Measurements from ENCODE around the gene RBM43. TPM values are rescaled to one million over a fixed set of nuclear protein-coding genes. Genes with fewer than 3 reads are reported as not detected.

Gene RBM43
- total RNA-seq, 2 experiments from 2014 or later: 0.25 to 0.91 TPM

- H2AFZ ChIP-seq (ENCODE audit: low read length): no peak overlapping the region
- H3K79me2 ChIP-seq (ENCODE audit: insufficient read depth, low read depth, low read length): peaks cover 5% of the 10 kb centered on the region; the same call in 1 of the 2 replicates
- ChIA-PET POLR2A (no interaction called here), CTCF (ENCODE audit: unreplicated experiment) (no interaction called here)
- BruUV-seq (replicated peaks): no TSS peak
- intact Hi-C loops (cut with micrococcal nuclease; ENCODE audit: unreplicated experiment): no loop called here
- H4K20me1 ChIP-seq (ENCODE audit: insufficient read depth, low read length): no peaks in the 10 kb centered on the region
- no peaks in the 10 kb centered on the region for H3K36me3 ChIP-seq (ENCODE audit: insufficient read depth, low read length)
- no peak for DNase-seq (ENCODE audit: low spot score)
- no peak for TF ChIP-seq CTCF (conservative IDR thresholded peaks at IDR 0.05; ENCODE audit: low read length)
- TF ChIP-seq EZH2phosphoT487 (IDR thresholded peaks at IDR 0.05; ENCODE audit: borderline replicate concordance, low read depth, low read length): no peak
- H3K27ac ChIP-seq (ENCODE audit: low read depth, low read length, poor library complexity, severe bottlenecking): no peak overlapping the region
- no peak overlapping the region for H3K4me2 ChIP-seq (ENCODE audit: low read length)
- H3K4me3 ChIP-seq (ENCODE audit: low read depth, low read length, poor library complexity, severe bottlenecking): no peak overlapping the region
- peaks cover 19% of the 10 kb centered on the region for H3K4me1 ChIP-seq (ENCODE audit: insufficient read depth, low read length, poor library complexity, severe bottlenecking)
- H3K9me2 ChIP-seq (ENCODE audit: insufficient read depth, low read length): no peaks in the 10 kb centered on the region
- H3K9me3 ChIP-seq (ENCODE audit: low read length): no peaks in the 10 kb centered on the region
These were observed 30.9 kb upstream of the RBM43 start for GRCh38 chr2:151292546-151292945.

- no peaks in the 10 kb centered on the region for H4K20me1 ChIP-seq (ENCODE audit: insufficient read depth, low read length)
- TF ChIP-seq CTCF (conservative IDR thresholded peaks at IDR 0.05; ENCODE audit: low read length): no peak
- TF ChIP-seq EZH2phosphoT487 (IDR thresholded peaks at IDR 0.05; ENCODE audit: borderline replicate concordance, low read depth, low read length): no peak
- no TSS peak for BruUV-seq (replicated peaks)
- H3K4me1 ChIP-seq (ENCODE audit: insufficient read depth, low read length, poor library complexity, severe bottlenecking): peaks cover 19% of the 10 kb centered on the region
- no peak overlapping the region for H3K27ac ChIP-seq (ENCODE audit: low read depth, low read length, poor library complexity, severe bottlenecking)
- CTCF ChIA-PET (ENCODE audit: unreplicated experiment): no interaction called here
- no peak for DNase-seq (ENCODE audit: low spot score)
- POLR2A ChIA-PET: no interaction called here
- no peaks in the 10 kb centered on the region for H3K9me2 ChIP-seq (ENCODE audit: insufficient read depth, low read length)
- intact Hi-C loops (cut with micrococcal nuclease; ENCODE audit: unreplicated experiment): no loop called here
- H3K4me2 ChIP-seq (ENCODE audit: low read length): no peak overlapping the region
- no peak overlapping the region for H2AFZ ChIP-seq (ENCODE audit: low read length)
- H3K9me3 ChIP-seq (ENCODE audit: low read length): no peaks in the 10 kb centered on the region
- no peak overlapping the region for H3K4me3 ChIP-seq (ENCODE audit: low read depth, low read length, poor library complexity, severe bottlenecking)
- no peaks in the 10 kb centered on the region for H3K36me3 ChIP-seq (ENCODE audit: insufficient read depth, low read length)
- H3K79me2 ChIP-seq (ENCODE audit: insufficient read depth, low read depth, low read length): peaks cover 9% of the 10 kb centered on the region; the same call in 1 of the 2 replicates
These were observed 30.5 kb upstream of the RBM43 start for GRCh38 chr2:151292141-151292540.

GRCh38 chr2:151291224-151291623, 29.6 kb upstream of the RBM43 start:
- Histone ChIP-seq H4K20me1 (ENCODE audit: insufficient read depth, low read length) (no peaks in the 10 kb centered on the region), H2AFZ (ENCODE audit: low read length) (peak overlapping the region; percentile 99; the same call in 1 of the 2 replicates), H3K79me2 (ENCODE audit: insufficient read depth, low read depth, low read length) (peaks cover 9% of the 10 kb centered on the region; the same call in 1 of the 2 replicates), H3K36me3 (ENCODE audit: insufficient read depth, low read length) (no peaks in the 10 kb centered on the region), H3K4me3 (ENCODE audit: low read depth, low read length, poor library complexity, severe bottlenecking) (no peak overlapping the region), H3K4me1 (ENCODE audit: insufficient read depth, low read length, poor library complexity, severe bottlenecking) (peaks cover 19% of the 10 kb centered on the region), H3K9me3 (ENCODE audit: low read length) (no peaks in the 10 kb centered on the region), H3K4me2 (ENCODE audit: low read length) (no peak overlapping the region), H3K9me2 (ENCODE audit: insufficient read depth, low read length) (no peaks in the 10 kb centered on the region), H3K27ac (ENCODE audit: low read depth, low read length, poor library complexity, severe bottlenecking) (no peak overlapping the region)
- no peak for DNase-seq (ENCODE audit: low spot score)
- ChIA-PET CTCF (ENCODE audit: unreplicated experiment) (no interaction called here), POLR2A (no interaction called here)
- intact Hi-C loops (cut with micrococcal nuclease; ENCODE audit: unreplicated experiment): no loop called here
- no peak for TF ChIP-seq EZH2phosphoT487 (IDR thresholded peaks at IDR 0.05; ENCODE audit: borderline replicate concordance, low read depth, low read length)
- TF ChIP-seq CTCF (conservative IDR thresholded peaks at IDR 0.05; ENCODE audit: low read length): no peak
- BruUV-seq (replicated peaks): no TSS peak
